NB4 (cell line): Measurements from ENCODE around the gene BLID.
A peak's percentile ranks its signal among the peaks of the same experiment; 100 is the strongest.

ENCODE experiments used
- DNase-seq: peaks from one replicate; pipeline ENCODE4 v3.0.0; 2010; ENCODE audit warnings: low read depth
- H3K4me3 ChIP-seq: one replicate; pipeline ENCODE4 v1.5.1; 2011; ENCODE audit warnings: mild to moderate bottlenecking, low read depth, low read length, moderate library complexity
- CTCF ChIP-seq: IDR thresholded peaks from one replicate; pipeline ENCODE4 v1.5.1; 2012; ENCODE audit warnings: low read depth, low read length
- MAX ChIP-seq: IDR thresholded peaks from 2 replicates; pipeline ENCODE4 v1.6.1; 2011; ENCODE audit warnings: low read depth, low read length
- MYC ChIP-seq: IDR thresholded peaks from 2 replicates; pipeline ENCODE4 v1.6.1; 2011; ENCODE audit warnings: low read depth, low read length
- POLR2A ChIP-seq: IDR thresholded peaks from 2 replicates; pipeline ENCODE4 v1.6.1; 2011; ENCODE audit warnings: mild to moderate bottlenecking; ENCODE audit not compliant: insufficient read length; ENCODE audit errors: extremely low read depth

The BLID gene

DNA sequence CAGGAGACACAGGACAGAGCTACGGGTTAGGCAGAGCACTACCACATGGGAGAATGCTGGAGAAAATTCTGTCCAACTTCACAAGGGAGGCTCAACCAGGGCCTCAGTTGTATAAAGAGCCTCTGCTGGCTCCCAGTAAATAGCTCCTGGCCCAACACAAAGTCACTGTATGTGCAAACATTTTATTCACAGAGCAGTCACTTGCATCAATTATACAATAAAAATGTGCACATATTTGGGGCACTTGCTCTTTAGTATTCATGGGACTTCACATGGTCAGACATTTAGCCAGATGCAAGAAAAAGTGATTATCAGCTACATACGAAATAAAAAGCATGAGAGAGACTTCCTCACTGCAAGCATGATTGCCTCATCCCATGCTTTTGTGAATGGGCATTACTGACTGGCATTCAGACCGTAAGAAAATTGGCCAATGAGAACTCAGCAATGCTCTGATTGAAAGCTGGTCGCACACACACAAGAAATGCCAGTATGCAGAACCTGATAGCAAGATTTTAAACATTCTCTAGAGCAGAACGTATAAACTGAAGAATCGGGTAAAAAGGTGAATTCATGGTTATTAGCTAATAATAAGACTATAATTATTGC lies 39.4 kb downstream of the BLID start:
- TF ChIP-seq CTCF: no peak
- no peak for TF ChIP-seq POLR2A
- TF ChIP-seq MYC: no peak
- no peak for TF ChIP-seq MAX
- DNase-seq: no peak
- no peak overlapping the region for H3K4me3 ChIP-seq

GRCh38 chr11:122075016-122075415 lies 41.0 kb downstream of the BLID start:
- no peak for DNase-seq
- H3K4me3 ChIP-seq: no peak overlapping the region
- TF ChIP-seq POLR2A (no peak), MAX (no peak)

- TF ChIP-seq POLR2A (no peak), MAX (no peak), CTCF (no peak), MYC (no peak)
- no peak overlapping the region for H3K4me3 ChIP-seq
- DNase-seq: no peak
These were observed 42.0 kb downstream of the BLID start for GRCh38 chr11:122074022-122074421.

DNA sequence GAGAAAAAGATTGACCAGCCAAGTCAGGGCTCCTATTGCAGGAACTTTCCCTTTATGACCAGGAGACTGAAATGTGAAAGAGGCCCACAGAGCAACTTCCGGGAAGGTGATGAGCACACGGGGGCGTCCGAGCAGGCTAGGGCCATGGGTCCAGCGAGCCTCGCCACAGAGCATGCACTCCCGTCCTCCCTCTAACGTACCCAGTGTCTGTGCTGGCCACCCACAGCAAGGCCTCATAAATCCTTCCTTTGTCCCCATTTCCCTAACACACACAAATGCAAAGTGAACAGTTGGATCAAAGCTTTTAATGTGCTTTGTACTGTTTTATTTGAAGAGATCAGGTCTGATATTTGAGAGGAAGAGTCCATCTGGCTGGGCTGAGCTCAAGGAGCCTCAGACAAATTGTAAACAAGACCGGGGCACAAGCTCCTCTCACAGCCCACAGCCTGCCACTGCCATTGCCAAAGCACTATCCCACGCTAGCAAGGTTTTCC lies 44.3 kb downstream of the BLID start:
- no peak overlapping the region for H3K4me3 ChIP-seq
- no peak for TF ChIP-seq POLR2A
- TF ChIP-seq MYC: no peak
- TF ChIP-seq CTCF: no peak
- no peak for TF ChIP-seq MAX
- no peak for DNase-seq

- DNase-seq: peak; percentile 7
- TF ChIP-seq MYC (no peak), MAX (no peak)
- no peak overlapping the region for H3K4me3 ChIP-seq
These were observed 46.2 kb downstream of the BLID start for GRCh38 chr11:122069707-122070360.

DNA sequence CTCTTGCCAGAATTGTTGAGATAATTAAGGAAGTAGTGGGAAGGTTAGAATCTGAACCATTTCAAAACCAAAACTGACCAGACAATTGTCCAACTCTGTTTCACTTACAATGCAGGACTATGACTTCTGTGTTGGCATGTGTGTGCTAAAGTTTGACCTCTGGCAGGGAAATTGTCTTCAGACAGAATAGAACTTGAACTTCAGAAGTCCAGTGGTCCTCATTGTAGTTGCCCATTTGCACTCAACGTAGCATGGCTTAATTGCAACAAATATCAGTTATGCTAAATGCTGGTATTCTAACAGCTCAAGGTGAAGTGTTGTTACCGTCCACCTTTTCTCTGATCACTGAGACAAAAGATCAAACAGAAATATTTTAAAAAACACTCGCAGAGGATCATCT lies 47.2 kb downstream of the BLID start:
- TF ChIP-seq CTCF (no peak), POLR2A (no peak), MAX (no peak), MYC (no peak)
- H3K4me3 ChIP-seq: no peak overlapping the region

GRCh38 chr11:122068141-122068540 lies 47.9 kb downstream of the BLID start:
- no peak overlapping the region for H3K4me3 ChIP-seq
- no peak for DNase-seq
- TF ChIP-seq CTCF: no peak

More for the DNA sequence above, 47.2 kb downstream of the BLID start:
- DNase-seq: no peak
